Measurements from ENCODE around the gene DYSF.

The DYSF gene

GRCh38 chr2:71575966-71576365 lies 122.6 kb downstream of the DYSF start:
- peaks cover 12 to 22% of the 10 kb centered on the region in 2 donors for H3K36me3 ChIP-seq (ENCODE audit: control insufficient read depth in 2 of 2, insufficient read depth in 2 of 2, low read length in 2 of 2)
- H3K9ac ChIP-seq (ENCODE audit: low read length in 2 of 2) = no peak overlapping the region
- no peaks in the 10 kb centered on the region for H3K27me3 ChIP-seq (ENCODE audit: control insufficient read depth in 1 of 2, insufficient read depth in 2 of 2, low read length in 2 of 2)
- H3K4me1 ChIP-seq (ENCODE audit: control insufficient read depth, insufficient read depth, low read length) = peaks cover 5% of the 10 kb centered on the region
- H3K9me3 ChIP-seq (ENCODE audit: control insufficient read depth in 2 of 2, low read length in 2 of 2) = no peaks in the 10 kb centered on the region
- no peak overlapping the region for H3K4me3 ChIP-seq (ENCODE audit: low read length in 2 of 2)
- no peak overlapping the region for H3K27ac ChIP-seq (ENCODE audit: low read length)

- Histone ChIP-seq H3K4me1 (ENCODE audit: control insufficient read depth, insufficient read depth, low read length) (peaks cover 5% of the 10 kb centered on the region), H3K27ac (ENCODE audit: low read length) (no peak overlapping the region), H3K27me3 (ENCODE audit: control insufficient read depth in 1 of 2, insufficient read depth in 2 of 2, low read length in 2 of 2) (no peaks in the 10 kb centered on the region), H3K36me3 (ENCODE audit: control insufficient read depth in 2 of 2, insufficient read depth in 2 of 2, low read length in 2 of 2) (peaks cover 7 to 18% of the 10 kb centered on the region in 2 donors), H3K4me3 (ENCODE audit: low read length in 2 of 2) (no peak overlapping the region), H3K9ac (ENCODE audit: low read length in 2 of 2) (no peak overlapping the region), H3K9me3 (ENCODE audit: control insufficient read depth in 2 of 2, low read length in 2 of 2) (no peaks in the 10 kb centered on the region)
These were observed 123.2 kb downstream of the DYSF start for GRCh38 chr2:71576541-71576940.

- Histone ChIP-seq H3K4me1 (ENCODE audit: control insufficient read depth, insufficient read depth, low read length) (peaks cover 5% of the 10 kb centered on the region), H3K27ac (ENCODE audit: low read length) (no peak overlapping the region), H3K36me3 (ENCODE audit: control insufficient read depth in 2 of 2, insufficient read depth in 2 of 2, low read length in 2 of 2) (peaks cover 2 to 12% of the 10 kb centered on the region in 2 donors), H3K9ac (ENCODE audit: low read length in 2 of 2) (no peak overlapping the region), H3K4me3 (ENCODE audit: low read length in 2 of 2) (no peak overlapping the region), H3K9me3 (ENCODE audit: control insufficient read depth in 2 of 2, low read length in 2 of 2) (no peaks in the 10 kb centered on the region), H3K27me3 (ENCODE audit: control insufficient read depth in 1 of 2, insufficient read depth in 2 of 2, low read length in 2 of 2) (no peaks in the 10 kb centered on the region)
These were observed 123.8 kb downstream of the DYSF start for GRCh38 chr2:71577209-71577608.

- Histone ChIP-seq H3K4me3 (ENCODE audit: low read length in 2 of 2) (peak overlapping the region in 1 of 2 donors; percentile 52), H3K4me1 (ENCODE audit: control insufficient read depth, insufficient read depth, low read length) (peaks cover 5% of the 10 kb centered on the region), H3K9me3 (ENCODE audit: control insufficient read depth in 2 of 2, low read length in 2 of 2) (no peaks in the 10 kb centered on the region), H3K27ac (ENCODE audit: low read length) (peak overlapping the region; percentile 53), H3K27me3 (ENCODE audit: control insufficient read depth in 1 of 2, insufficient read depth in 2 of 2, low read length in 2 of 2) (no peaks in the 10 kb centered on the region), H3K9ac (ENCODE audit: low read length in 2 of 2) (peak overlapping the region in 1 of 2 donors; percentile 21), H3K36me3 (ENCODE audit: control insufficient read depth in 2 of 2, insufficient read depth in 2 of 2, low read length in 2 of 2) (peaks cover 0 to 8% of the 10 kb centered on the region in 2 donors)
These were observed 125.5 kb downstream of the DYSF start for GRCh38 chr2:71578767-71579342.

GRCh38 chr2:71581026-71581425 lies 127.7 kb downstream of the DYSF start:
- peaks cover 5% of the 10 kb centered on the region for H3K4me1 ChIP-seq (ENCODE audit: control insufficient read depth, insufficient read depth, low read length)

GRCh38 chr2:71583876-71584275 lies 130.5 kb downstream of the DYSF start:
- Histone ChIP-seq H3K4me3 (ENCODE audit: low read length in 2 of 2) (no peak overlapping the region), H3K27me3 (ENCODE audit: control insufficient read depth in 1 of 2, insufficient read depth in 2 of 2, low read length in 2 of 2) (no peaks in the 10 kb centered on the region), H3K9ac (ENCODE audit: low read length in 2 of 2) (no peak overlapping the region), H3K9me3 (ENCODE audit: control insufficient read depth in 2 of 2, low read length in 2 of 2) (no peaks in the 10 kb centered on the region), H3K27ac (ENCODE audit: low read length) (no peak overlapping the region), H3K36me3 (ENCODE audit: control insufficient read depth in 2 of 2, insufficient read depth in 2 of 2, low read length in 2 of 2) (peaks cover 0 to 4% of the 10 kb centered on the region in 2 donors), H3K4me1 (ENCODE audit: control insufficient read depth, insufficient read depth, low read length) (no peaks in the 10 kb centered on the region)

More at GRCh38 chr2:71581026-71581425, 127.7 kb downstream of the DYSF start:
- no peak overlapping the region for H3K27ac ChIP-seq (ENCODE audit: low read length)
- H3K9me3 ChIP-seq (ENCODE audit: control insufficient read depth in 2 of 2, low read length in 2 of 2) = no peaks in the 10 kb centered on the region
- H3K36me3 ChIP-seq (ENCODE audit: control insufficient read depth in 2 of 2, insufficient read depth in 2 of 2, low read length in 2 of 2) = peaks cover 0 to 4% of the 10 kb centered on the region in 2 donors
- H3K9ac ChIP-seq (ENCODE audit: low read length in 2 of 2) = no peak overlapping the region
- H3K27me3 ChIP-seq (ENCODE audit: control insufficient read depth in 1 of 2, insufficient read depth in 2 of 2, low read length in 2 of 2) = no peaks in the 10 kb centered on the region
- H3K4me3 ChIP-seq (ENCODE audit: low read length in 2 of 2) = no peak overlapping the region

- Histone ChIP-seq H3K36me3 (ENCODE audit: control insufficient read depth in 2 of 2, insufficient read depth in 2 of 2, low read length in 2 of 2) (peaks cover 3 to 4% of the 10 kb centered on the region in 2 donors), H3K9me3 (ENCODE audit: control insufficient read depth in 2 of 2, low read length in 2 of 2) (no peaks in the 10 kb centered on the region), H3K9ac (ENCODE audit: low read length in 2 of 2) (no peak overlapping the region), H3K4me1 (ENCODE audit: control insufficient read depth, insufficient read depth, low read length) (no peaks in the 10 kb centered on the region), H3K27me3 (ENCODE audit: control insufficient read depth in 1 of 2, insufficient read depth in 2 of 2, low read length in 2 of 2) (no peaks in the 10 kb centered on the region), H3K4me3 (ENCODE audit: low read length in 2 of 2) (no peak overlapping the region), H3K27ac (ENCODE audit: low read length) (no peak overlapping the region)
These were observed 133.1 kb downstream of the DYSF start for GRCh38 chr2:71586471-71586870.

GRCh38 chr2:71587509-71588073 lies 134.2 kb downstream of the DYSF start:
- Histone ChIP-seq H3K27ac (ENCODE audit: low read length) (no peak overlapping the region), H3K36me3 (ENCODE audit: control insufficient read depth in 2 of 2, insufficient read depth in 2 of 2, low read length in 2 of 2) (peaks cover 3 to 4% of the 10 kb centered on the region in 2 donors), H3K4me1 (ENCODE audit: control insufficient read depth, insufficient read depth, low read length) (peaks cover 5% of the 10 kb centered on the region), H3K27me3 (ENCODE audit: control insufficient read depth in 1 of 2, insufficient read depth in 2 of 2, low read length in 2 of 2) (no peaks in the 10 kb centered on the region), H3K4me3 (ENCODE audit: low read length in 2 of 2) (no peak overlapping the region), H3K9me3 (ENCODE audit: control insufficient read depth in 2 of 2, low read length in 2 of 2) (no peaks in the 10 kb centered on the region), H3K9ac (ENCODE audit: low read length in 2 of 2) (no peak overlapping the region)

GRCh38 chr2:71588497-71589170 lies 135.3 kb downstream of the DYSF start:
- H3K27me3 ChIP-seq (ENCODE audit: control insufficient read depth in 1 of 2, insufficient read depth in 2 of 2, low read length in 2 of 2) = no peaks in the 10 kb centered on the region
- H3K27ac ChIP-seq (ENCODE audit: low read length) = no peak overlapping the region

GRCh38 chr2:71589763-71590162 lies 136.4 kb downstream of the DYSF start:
- Histone ChIP-seq H3K9me3 (ENCODE audit: control insufficient read depth in 2 of 2, low read length in 2 of 2) (no peaks in the 10 kb centered on the region), H3K27ac (ENCODE audit: low read length) (no peak overlapping the region), H3K36me3 (ENCODE audit: control insufficient read depth in 2 of 2, insufficient read depth in 2 of 2, low read length in 2 of 2) (peaks cover 4 to 6% of the 10 kb centered on the region in 2 donors), H3K9ac (ENCODE audit: low read length in 2 of 2) (no peak overlapping the region), H3K4me1 (ENCODE audit: control insufficient read depth, insufficient read depth, low read length) (peaks cover 5% of the 10 kb centered on the region), H3K27me3 (ENCODE audit: control insufficient read depth in 1 of 2, insufficient read depth in 2 of 2, low read length in 2 of 2) (no peaks in the 10 kb centered on the region), H3K4me3 (ENCODE audit: low read length in 2 of 2) (no peak overlapping the region)

More at GRCh38 chr2:71588497-71589170, 135.3 kb downstream of the DYSF start:
- H3K36me3 ChIP-seq (ENCODE audit: control insufficient read depth in 2 of 2, insufficient read depth in 2 of 2, low read length in 2 of 2) = peaks cover 4 to 6% of the 10 kb centered on the region in 2 donors
- H3K9ac ChIP-seq (ENCODE audit: low read length in 2 of 2) = no peak overlapping the region
- H3K9me3 ChIP-seq (ENCODE audit: control insufficient read depth in 2 of 2, low read length in 2 of 2) = no peaks in the 10 kb centered on the region
- H3K4me3 ChIP-seq (ENCODE audit: low read length in 2 of 2) = no peak overlapping the region
- H3K4me1 ChIP-seq (ENCODE audit: control insufficient read depth, insufficient read depth, low read length) = peaks cover 5% of the 10 kb centered on the region

- Histone ChIP-seq H3K27ac (ENCODE audit: low read length) (no peak overlapping the region), H3K4me1 (ENCODE audit: control insufficient read depth, insufficient read depth, low read length) (peaks cover 8% of the 10 kb centered on the region), H3K9me3 (ENCODE audit: control insufficient read depth in 2 of 2, low read length in 2 of 2) (no peaks in the 10 kb centered on the region), H3K36me3 (ENCODE audit: control insufficient read depth in 2 of 2, insufficient read depth in 2 of 2, low read length in 2 of 2) (peaks cover 4 to 6% of the 10 kb centered on the region in 2 donors), H3K27me3 (ENCODE audit: control insufficient read depth in 1 of 2, insufficient read depth in 2 of 2, low read length in 2 of 2) (no peaks in the 10 kb centered on the region), H3K4me3 (ENCODE audit: low read length in 2 of 2) (no peak overlapping the region), H3K9ac (ENCODE audit: low read length in 2 of 2) (no peak overlapping the region)
These were observed 137.7 kb downstream of the DYSF start for GRCh38 chr2:71591044-71591443.
